ENCODE results near the gene CCDC152. TPM values are rescaled to one million over a fixed set of nuclear protein-coding genes. Genes with fewer than 3 reads are reported as not detected.

Gene CCDC152
- total RNA-seq, 2 donors from 2014 or later, result 0.36 to 1.8 TPM

DNA sequence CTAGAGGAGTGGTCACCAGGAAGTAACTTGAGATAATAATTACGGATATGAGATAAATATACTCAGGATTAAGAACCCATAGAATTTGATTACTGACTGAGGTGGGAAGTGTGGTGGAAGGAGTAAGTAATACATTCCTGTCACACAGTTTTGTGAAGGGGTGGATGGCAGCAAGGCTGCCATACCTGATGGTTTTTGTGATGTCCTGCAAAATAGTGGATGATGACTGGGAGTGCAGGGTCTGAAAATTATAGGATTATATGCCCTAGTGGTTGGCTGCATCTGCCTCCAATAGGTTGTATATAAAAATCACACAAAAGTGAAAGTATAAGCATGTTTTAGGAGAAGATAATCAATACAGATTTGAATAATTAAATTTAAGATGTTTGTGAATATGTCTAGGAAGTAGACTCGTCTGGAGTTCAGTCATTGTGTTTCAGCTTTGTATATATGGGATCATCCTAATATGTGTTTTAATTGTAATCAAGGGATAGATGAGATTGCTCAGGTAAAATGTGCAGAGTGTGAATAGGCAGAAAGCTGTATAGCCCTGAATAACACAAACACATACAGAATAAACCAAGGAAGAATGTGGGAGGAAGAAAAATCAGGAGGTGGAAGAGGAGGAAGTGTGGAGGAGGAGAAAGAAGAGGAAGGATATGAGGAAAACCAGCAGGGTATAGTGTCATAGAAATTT, 49.5 kb downstream of the CCDC152 start:
- no peak overlapping the region for H3K27ac ChIP-seq
- intact Hi-C loops (cut with DNase I), result no loop called here
- TF ChIP-seq POLR2AphosphoS5 (IDR thresholded peaks at IDR 0.05) (no peak), POLR2A (IDR thresholded peaks at IDR 0.05) (no peak)
- TF ChIP-seq, protein P1, sequence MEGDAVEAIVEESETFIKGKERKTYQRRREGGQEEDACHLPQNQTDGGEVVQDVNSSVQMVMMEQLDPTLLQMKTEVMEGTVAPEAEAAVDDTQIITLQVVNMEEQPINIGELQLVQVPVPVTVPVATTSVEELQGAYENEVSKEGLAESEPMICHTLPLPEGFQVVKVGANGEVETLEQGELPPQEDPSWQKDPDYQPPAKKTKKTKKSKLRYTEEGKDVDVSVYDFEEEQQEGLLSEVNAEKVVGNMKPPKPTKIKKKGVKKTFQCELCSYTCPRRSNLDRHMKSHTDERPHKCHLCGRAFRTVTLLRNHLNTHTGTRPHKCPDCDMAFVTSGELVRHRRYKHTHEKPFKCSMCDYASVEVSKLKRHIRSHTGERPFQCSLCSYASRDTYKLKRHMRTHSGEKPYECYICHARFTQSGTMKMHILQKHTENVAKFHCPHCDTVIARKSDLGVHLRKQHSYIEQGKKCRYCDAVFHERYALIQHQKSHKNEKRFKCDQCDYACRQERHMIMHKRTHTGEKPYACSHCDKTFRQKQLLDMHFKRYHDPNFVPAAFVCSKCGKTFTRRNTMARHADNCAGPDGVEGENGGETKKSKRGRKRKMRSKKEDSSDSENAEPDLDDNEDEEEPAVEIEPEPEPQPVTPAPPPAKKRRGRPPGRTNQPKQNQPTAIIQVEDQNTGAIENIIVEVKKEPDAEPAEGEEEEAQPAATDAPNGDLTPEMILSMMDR (IDR thresholded peaks at IDR 0.05), result no peak
- no peaks in the 10 kb centered on the region for H3K36me3 ChIP-seq
- 81% methylated on average over 2 of the region's 2 CpGs for WGBS
- no peaks in the 10 kb centered on the region for H3K9me3 ChIP-seq
- peaks cover 7% of the 10 kb centered on the region for H3K4me1 ChIP-seq (replicated peaks)
- no peak overlapping the region for H3K4me3 ChIP-seq
- no peaks in the 10 kb centered on the region for H3K27me3 ChIP-seq (replicated peaks; ENCODE audit: insufficient read depth)
- no peak for DNase-seq (ENCODE audit: low spot score)

DNA sequence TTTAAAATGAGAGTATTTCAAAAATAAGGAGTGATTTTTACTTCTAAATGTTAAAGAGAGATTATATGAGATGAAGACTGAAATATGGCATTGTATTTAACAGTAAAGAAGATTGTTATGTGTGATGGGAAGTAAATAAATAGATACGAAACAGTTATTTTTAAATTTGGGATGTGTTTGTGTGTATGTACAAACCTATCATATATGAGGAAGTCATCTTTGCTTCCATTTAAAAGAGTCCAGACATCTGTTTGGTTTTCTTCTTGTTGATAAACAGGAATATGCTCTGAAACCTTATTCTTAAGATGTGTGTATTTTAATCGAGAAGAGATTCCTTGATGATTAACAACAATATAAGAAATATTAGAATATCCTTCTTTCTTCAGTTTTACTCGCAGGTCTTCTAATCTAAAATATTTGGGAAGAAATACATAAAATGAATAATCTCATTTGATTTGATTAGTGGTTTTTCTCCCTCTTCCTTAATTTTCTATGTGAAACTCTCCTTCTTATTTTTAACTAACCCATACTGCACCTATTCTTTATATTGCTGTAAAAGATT, 50.2 kb downstream of the CCDC152 start:
- WGBS, result 90% methylated on average over 3 of the region's 3 CpGs
- Histone ChIP-seq H3K27me3 (replicated peaks; ENCODE audit: insufficient read depth) (no peaks in the 10 kb centered on the region), H3K36me3 (no peaks in the 10 kb centered on the region), H3K9me3 (no peaks in the 10 kb centered on the region), H3K27ac (no peak overlapping the region), H3K4me1 (replicated peaks) (peaks cover 7% of the 10 kb centered on the region), H3K4me3 (no peak overlapping the region)
- TF ChIP-seq, protein P1 (IDR thresholded peaks at IDR 0.05), result no peak
- TF ChIP-seq POLR2AphosphoS5 (IDR thresholded peaks at IDR 0.05), result no peak
- TF ChIP-seq POLR2A (IDR thresholded peaks at IDR 0.05), result no peak
- intact Hi-C loops (cut with DNase I), result no loop called here
- no peak for DNase-seq (ENCODE audit: low spot score)

DNA sequence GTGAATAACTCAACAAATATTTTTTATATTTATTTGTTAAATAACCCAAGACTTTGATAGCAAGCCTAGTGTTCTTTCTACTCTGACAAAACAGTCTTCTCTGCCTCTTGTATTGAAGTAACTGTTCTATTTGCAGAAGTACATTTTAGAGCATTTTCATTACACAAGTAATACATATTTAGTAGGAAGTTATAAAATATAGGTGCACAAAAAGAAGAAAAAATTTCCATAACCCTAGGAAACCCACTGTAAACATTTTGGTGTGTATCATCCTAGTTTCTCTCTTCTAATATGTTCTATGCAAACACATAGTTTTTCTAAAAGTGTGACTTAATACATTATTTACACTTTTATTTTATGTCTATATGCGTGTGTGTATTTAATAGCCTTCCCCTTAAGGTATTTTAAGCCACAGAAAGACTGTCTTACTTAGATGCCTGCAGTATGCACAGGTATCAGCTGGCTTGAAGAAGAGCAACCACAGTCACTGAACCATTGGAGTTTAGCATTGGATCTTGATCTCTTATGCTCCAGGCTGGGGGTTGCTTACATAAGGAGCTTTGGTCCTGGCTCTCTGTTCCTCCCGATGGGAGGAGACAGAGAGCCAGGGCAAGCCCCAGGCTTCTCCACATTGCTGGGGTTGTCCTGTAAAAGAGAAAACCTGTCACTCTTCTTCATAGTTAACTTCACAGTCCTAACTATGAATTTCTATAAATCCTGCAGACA, 51.3 kb downstream of the CCDC152 start:
- intact Hi-C loops (cut with DNase I), result no loop called here
- Histone ChIP-seq H3K27me3 (replicated peaks; ENCODE audit: insufficient read depth) (no peaks in the 10 kb centered on the region), H3K4me3 (no peak overlapping the region), H3K9me3 (no peaks in the 10 kb centered on the region), H3K36me3 (no peaks in the 10 kb centered on the region), H3K27ac (no peak overlapping the region), H3K4me1 (replicated peaks) (peaks cover 10% of the 10 kb centered on the region)
- DNase-seq (ENCODE audit: low spot score), result no peak
- WGBS, result 43% methylated on average over 2 of the region's 2 CpGs
- no peak for TF ChIP-seq POLR2AphosphoS5 (IDR thresholded peaks at IDR 0.05)
- TF ChIP-seq POLR2A (IDR thresholded peaks at IDR 0.05), result no peak
- TF ChIP-seq, protein P1 (IDR thresholded peaks at IDR 0.05), result no peak

DNA sequence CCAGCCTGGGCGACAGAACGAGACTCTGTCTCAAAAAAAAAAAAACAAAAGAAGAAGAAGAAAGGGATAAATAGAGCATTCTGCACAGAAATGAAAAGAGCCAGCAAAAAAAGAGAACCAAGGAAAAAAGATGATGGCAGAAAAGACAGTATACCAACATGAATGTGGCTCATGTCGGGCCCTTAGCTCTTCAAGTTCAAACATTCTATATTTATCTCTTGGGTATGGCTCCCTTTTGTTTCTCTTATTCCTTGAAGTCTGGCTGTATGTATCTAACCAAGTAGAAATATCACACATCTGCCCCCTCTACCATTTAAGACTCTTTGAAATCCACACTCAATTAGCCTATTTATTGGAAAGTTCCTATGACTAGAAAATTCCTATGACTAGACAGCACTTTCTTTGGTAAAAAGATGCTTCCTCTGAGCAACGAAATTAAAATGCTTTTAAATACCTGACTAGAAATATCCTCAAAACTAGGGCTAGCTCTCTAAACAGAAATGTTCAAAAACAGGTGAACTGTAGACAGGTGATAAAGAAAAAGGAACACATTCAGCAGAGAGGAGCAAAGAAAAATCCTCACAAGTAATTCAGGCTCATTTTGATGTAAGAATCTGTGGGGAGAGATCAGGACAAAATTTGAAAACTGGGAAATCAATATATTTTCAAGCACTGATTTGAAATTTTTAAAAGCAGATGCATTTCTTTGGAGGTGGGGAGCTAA, 52.4 kb downstream of the CCDC152 start:
- peaks cover 10% of the 10 kb centered on the region for H3K4me1 ChIP-seq (replicated peaks)
- no peak overlapping the region for H3K27ac ChIP-seq
- TF ChIP-seq, protein P1 (IDR thresholded peaks at IDR 0.05), result no peak
- TF ChIP-seq POLR2A (IDR thresholded peaks at IDR 0.05) (no peak), POLR2AphosphoS5 (IDR thresholded peaks at IDR 0.05) (no peak)
- H3K4me3 ChIP-seq, result peak overlapping the region in 1 of 2 donors; percentile 40
- DNase-seq (ENCODE audit: low spot score), result no peak
- intact Hi-C loops (cut with DNase I), result no loop called here
- no peaks in the 10 kb centered on the region for H3K9me3 ChIP-seq
- 77% methylated on average over 4 of the region's 4 CpGs for WGBS
- H3K36me3 ChIP-seq, result no peaks in the 10 kb centered on the region
- H3K27me3 ChIP-seq (replicated peaks; ENCODE audit: insufficient read depth), result no peaks in the 10 kb centered on the region
